ENCODE results near the gene QSOX2.

The QSOX2 gene

DNA sequence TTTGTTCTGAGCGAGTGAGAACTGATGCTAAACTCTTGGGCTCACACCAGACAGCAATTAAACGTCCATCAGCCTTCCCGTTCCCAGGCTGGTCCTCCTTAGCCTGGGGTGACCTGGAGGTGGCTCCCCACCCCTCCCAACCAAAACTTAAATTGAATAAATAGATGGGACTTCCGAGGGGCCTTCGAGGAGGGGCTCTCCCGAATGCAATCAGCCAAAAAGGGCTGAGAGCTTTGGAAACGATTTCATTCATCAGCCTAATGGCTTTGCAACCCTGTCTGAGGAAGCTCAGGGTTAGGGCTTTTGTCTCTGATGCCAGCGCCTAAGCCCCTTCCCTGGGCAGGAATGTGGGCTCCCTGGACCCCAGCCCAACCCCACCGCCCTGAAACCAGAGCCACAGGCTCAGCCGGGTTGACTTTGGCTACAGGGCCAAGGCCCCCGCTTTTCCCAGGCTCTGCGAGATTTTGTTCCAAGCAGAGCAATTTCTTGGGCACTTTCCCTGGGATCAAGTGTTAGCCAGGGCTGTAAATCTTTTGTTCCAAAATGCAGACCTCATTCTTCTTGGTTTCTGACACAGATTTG lies 69.9 kb downstream of the QSOX2 start:
- peak in 4 of 42 donors; percentile 8 to 34 (median 14) for DNase-seq
- intact Hi-C loops (cut with DNase I), result loop anchor here (10.0 kb wide), 1 partner anchor 109 kb away; no protein-coding TSS in a partner anchor

DNA sequence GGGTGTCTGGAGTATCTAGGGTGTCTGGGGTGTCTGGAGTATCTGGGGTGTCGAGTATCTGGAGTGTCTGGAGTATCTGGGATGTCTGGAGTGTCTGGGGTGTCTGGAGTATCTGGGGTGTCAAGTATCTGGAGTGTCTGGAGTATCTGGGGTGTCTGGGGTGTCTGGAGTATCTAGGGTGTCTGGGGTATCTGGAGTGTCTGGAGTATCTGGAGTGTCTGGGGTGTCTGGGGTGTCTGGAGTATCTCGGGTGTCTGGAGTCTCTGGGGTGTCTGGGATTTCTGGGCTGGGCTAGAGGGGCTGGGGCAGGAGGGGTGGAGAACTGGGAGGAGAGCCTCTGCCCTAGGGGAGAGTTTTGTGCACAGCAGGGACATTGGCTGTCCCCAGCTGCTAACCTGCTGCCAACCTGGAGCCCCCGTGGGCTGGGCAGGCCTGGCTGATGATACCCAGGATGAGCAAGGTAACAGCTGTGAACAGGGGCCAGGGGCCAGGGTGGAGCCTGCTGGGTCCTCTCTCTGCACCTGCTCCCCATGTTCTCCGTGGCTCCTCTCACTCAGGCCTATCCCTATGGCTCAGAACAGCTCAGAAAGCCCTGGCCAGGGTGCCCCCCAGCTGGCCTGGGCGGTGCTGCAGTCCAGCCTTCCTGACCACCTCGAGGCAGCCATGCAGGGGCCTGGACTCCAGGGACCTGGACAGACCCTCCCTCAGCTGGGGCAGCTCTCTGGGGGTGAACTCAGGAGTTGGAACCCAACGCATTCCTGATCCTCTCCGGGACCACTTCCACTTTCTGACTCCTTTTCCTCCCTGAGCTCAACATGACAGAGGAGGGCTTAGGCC lies 70.6 kb downstream of the QSOX2 start:
- intact Hi-C loops (cut with DNase I), result loop anchor here (10.0 kb wide), 1 partner anchor 110 kb away; no protein-coding TSS in a partner anchor
- no peak for DNase-seq

DNA sequence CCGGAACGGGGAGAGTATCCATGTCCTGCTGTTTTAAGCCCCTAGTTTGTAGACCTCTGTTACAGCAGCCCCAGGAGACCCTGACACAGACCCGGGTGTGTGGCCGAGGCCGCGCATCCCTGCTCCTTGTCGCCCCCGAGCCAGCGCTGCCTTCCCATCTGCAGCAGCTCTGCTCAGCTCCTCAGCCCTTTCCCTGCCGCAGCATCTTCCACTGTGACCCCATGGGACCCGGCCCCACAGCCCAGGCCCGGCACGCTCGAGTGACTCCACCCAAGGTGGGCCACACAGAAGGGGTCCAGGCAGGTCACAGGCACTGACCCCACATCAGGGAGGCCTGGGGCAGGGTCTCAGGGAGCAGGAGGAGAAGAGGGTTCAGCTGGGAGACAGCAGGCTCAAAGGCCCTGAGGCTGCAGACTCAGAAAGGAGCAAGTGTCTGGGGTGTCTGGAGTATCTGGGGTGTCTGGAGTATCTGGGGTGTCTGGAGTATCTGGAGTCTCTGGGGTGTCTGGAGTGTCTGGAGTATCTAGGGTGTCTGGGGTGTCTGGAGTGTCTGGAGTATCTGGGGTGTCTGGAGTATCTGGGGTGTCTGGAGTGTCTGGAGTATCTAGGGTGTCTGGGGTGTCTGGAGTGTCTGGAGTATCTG lies 71.8 kb downstream of the QSOX2 start:
- no peak for DNase-seq
- intact Hi-C loops (cut with DNase I), result loop anchor here (10.0 kb wide), 1 partner anchor 111 kb away; no protein-coding TSS in a partner anchor

DNA sequence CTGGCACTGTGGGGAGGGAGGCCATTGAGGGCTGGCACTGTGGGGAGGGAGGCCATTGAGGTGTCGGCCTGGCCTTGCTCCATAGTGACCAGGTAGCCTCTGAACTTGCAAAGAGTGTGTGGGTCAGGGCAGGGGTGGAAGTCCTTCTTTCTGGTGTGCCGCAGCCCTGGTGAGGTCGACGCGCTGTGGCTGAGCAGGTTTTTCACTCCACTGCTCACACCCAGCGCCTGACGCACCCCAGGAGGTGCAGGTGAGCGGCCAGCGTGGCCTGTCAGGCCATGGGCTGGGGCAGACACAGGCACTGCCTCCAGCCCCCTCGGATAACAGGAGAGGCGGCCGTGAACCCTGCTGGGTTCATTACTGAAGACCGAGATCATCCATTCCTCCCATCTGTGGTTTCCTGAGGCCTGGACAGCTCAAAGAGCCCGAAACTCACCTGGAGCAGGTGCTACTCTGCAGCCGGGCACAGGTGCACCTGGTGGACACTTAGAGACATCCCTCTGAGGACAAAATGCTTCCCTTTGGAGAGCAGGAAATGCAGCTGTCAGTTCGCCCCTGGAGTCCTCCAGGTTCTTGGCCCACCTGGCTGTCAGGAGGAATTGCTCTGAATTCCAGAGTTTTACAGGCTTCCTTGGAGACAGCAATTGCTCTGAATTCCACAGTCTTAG lies 73.1 kb downstream of the QSOX2 start:
- no peak for DNase-seq
- intact Hi-C loops (cut with DNase I), result loop anchor here (10.0 kb wide), 1 partner anchor 112 kb away; no protein-coding TSS in a partner anchor

DNA sequence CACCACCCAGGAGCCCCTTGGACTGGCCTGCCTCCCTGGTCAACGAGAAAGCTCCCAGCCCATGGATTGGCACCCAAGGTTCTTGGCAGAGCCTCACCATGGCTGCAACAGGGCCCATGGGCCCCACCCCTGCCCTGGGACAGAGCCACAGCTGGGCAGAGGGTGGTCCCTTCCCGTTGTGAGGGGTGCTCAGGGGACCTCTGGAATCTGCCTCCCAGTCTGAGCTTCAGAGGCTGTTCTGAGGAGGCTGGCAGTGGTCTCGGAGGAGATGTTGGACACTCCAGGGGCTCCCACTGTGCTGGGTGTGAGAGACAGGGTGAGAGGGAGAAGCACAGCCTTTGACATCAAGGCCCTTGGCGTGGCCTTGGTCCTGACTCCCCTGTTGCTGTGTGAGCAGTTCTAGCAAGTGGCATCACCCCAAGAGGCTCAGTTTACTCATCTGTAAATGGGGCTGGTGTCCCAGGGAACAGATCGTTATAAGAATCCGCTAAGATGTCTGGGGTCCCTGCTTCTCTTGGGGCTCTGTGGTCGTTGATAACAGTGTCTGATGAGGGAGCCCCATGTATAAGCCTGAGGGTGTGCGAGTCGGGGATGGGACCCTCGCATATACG lies 73.7 kb downstream of the QSOX2 start:
- DNase-seq, result no peak
- intact Hi-C loops (cut with DNase I), result loop anchor here (10.0 kb wide), 1 partner anchor 113 kb away; no protein-coding TSS in a partner anchor

DNA sequence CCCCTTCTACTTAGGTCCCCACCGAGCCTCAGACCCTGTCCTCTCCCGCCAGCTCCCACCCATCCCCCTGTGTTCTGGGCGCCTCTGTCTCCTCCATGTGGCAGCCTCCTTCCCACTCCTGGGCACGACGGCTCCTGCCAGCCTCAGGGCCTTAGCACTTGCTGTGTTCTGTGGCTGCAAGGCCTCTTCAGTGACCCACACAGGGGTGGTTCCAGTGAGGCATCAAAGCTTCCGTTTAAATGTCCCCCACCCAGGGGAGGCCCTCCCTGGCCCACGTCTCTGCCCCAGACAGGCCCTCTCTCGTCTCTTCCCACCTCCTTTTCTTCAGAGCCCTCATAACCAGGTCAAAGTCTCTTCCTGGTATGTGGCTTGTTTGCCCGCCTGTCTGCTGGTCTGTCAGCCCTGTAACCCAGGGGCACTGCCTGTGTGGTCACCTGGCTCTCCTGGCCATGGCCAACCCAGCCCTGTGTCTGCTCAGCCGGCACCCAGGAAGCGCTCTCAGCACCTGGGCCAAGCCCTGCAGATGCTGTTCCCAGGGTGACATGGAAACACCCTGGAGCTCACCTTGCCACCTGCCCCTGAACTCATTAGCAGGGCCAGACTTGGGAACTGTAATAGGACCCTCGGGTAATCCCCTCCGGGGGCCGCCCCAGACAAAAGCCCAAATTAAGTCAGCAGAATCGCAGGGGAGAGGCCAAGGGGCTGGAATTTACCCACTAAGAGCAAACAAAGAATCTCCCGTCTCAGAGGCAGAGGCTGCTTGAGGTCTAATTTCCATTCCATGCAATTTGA lies 74.4 kb downstream of the QSOX2 start:
- intact Hi-C loops (cut with DNase I), result loop anchor here (10.0 kb wide), 1 partner anchor 114 kb away; no protein-coding TSS in a partner anchor
- no peak for DNase-seq

DNA sequence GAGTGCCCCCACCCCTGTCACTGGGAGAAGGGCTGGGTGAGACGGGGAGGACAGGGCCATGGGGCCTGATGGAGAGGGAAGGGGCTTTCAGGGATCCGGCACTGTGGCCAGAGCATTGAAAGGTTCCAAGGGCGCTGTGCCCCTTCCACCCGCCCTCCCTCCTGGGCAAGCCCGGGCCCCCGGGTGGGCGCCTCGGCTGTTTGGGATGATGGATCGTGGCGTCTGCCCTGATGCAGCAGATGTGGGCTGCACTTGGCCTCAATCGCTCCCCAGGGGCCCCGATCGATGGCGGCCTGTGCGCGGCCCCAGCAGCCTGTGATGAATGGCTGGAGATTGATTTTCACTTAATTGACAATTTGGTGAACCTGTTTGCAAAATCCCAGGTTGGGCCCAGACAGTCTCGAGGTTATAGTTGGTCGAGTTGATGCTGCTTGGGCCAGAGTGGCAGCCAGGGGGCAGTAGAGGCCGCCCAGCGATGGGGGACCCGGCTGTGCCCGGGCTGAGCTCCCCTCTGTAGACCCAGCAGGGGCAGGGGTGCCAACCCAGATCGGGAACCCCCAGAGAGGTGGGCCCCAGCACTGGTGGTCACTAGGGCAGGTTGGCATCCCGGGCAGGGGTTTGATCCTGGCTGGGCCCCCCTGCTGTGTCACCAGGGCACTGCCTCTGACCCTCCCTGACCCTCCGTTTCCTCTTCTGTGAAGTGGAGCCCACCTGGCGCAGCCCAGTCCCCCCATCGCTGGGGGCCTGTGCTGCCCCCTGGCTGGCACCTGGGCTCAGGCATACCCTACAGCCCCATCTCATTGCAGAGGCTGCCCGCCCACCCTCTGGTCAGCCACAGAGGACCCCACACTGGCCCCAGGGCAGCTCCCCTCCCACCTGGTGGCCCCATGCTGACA lies 75.4 kb downstream of the QSOX2 start:
- DNase-seq, result peak in 38 of 42 donors; percentile 9 to 73 (median 48)
- intact Hi-C loops (cut with DNase I), result loop anchor here (10.0 kb wide), 1 partner anchor 115 kb away; no protein-coding TSS in a partner anchor

DNA sequence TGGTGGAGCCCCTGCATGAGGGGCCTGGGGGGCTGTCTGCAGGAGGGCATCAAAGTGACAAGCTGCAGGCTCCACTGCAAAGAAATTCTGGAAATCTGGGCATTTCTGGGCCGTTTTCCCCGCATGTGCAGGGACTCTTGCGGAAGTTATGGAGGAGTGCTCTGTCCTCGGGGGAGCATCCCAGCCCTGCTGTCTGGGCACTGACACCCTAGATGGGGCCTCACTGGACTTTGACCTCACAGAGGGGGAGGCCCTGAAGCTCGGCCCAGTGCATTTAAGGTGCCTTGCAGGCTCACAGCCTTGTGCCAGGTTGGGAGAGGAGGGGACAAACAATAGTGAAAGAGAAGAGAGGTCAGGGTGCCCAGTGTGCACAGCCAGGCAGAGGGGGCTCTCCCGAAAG lies 76.1 kb downstream of the QSOX2 start:
- intact Hi-C loops (cut with DNase I), result no loop called here
- no peak for DNase-seq

DNA sequence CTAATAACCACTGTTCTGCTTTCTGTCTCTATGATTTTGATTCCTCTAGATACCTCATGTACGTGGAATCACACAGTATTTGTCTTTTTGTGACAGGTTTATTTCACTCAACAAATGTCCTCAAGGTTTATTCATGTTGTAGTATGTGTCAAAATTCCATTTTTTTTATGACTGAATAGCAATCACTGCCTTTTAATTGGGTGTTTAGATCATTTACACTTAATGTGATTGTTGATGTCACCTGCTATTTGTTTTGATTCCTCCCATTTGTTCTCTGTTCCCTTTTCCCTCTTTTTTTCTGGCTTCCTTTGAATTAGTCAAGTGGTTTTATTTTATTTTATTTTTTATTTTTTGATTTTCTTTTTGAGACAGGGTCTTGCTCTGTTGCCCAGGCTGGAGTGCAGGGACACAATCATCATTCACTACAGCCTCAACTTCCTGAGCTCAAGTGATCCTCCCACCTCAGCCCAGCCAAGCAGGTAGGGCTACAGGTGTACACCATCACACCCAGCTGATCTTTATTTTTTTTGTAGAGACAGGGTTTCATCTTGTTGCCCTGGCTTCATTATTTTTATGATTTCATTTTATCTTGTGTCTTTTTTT lies 82.3 kb downstream of the QSOX2 start:
- intact Hi-C loops (cut with DNase I), result no loop called here
- no peak for DNase-seq

DNA sequence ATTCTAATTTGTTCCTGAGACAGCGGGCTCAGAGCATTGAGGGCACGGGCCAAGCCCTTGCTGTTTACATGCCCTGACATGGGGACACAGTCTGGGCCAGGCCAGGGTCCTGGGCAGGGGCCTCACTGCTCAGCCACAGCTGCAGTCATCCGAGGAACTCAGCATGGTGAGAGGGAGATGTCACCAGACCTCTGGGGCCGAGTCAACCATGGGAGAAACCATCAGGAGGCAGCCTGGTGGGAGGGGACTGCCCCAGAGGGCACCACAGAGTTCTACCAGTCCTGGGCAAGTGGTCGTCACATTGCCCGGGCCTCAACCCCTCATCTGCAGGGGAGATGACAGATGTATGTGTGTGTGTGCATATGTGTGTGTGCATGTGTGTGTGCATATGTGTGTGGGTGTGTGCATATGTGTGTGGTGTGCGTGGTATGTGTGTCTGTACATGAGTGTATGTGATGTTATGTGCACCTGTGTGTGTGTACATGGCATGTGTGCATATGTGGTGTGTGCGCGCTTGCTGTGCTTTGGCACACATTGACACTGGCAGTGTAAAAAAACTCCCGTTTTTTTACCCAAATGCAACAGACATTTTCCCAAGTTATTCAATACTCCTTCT lies 84.5 kb downstream of the QSOX2 start:
- intact Hi-C loops (cut with DNase I), result no loop called here

DNA sequence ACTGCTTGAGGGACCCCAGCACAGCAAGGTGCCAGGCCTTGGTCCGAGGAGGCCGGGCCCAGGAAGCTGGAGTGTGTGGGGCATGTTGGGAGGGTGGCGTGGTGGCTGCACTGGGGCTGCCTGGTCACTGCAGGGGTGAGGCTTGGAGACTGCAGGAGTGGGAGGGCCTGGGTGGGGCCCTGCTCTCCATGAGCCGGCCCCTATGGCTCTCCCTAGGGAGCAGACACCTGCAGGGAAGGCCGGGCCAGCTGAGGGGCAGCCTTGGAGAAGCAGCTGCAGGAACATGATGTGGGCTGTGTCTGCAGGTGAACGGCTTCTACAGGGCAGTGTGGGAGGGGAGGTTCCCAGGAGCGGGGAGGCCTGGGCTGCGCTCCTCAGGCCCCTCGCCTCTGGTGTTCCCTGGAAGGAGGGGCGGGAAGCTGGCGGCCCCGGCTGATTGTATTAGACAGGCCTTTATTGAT lies 85.2 kb downstream of the QSOX2 start:
- intact Hi-C loops (cut with DNase I), result no loop called here
- no peak for DNase-seq

More for the DNA sequence above, 84.5 kb downstream of the QSOX2 start:
- DNase-seq, result no peak

DNA sequence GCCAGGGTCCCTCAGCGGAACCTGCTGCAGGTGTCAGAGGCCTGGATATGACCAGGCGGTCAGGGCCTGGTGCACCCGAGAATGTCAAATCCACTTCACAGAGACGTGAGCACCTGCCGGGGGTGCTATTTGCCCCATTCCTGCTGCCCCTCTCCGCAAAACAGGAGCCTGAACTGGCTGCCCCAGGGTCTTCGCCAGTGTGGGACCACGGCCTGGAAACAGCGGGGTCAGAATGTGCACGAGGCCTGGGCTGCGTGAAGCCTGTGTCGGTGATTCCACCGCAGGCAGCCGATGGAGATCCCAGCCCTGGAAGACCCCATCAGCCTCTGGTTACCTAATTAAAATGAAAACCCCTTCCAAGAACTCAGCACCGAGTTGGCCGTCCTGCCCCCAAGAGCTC lies 85.8 kb downstream of the QSOX2 start:
- intact Hi-C loops (cut with DNase I), result no loop called here
- DNase-seq, result no peak

DNA sequence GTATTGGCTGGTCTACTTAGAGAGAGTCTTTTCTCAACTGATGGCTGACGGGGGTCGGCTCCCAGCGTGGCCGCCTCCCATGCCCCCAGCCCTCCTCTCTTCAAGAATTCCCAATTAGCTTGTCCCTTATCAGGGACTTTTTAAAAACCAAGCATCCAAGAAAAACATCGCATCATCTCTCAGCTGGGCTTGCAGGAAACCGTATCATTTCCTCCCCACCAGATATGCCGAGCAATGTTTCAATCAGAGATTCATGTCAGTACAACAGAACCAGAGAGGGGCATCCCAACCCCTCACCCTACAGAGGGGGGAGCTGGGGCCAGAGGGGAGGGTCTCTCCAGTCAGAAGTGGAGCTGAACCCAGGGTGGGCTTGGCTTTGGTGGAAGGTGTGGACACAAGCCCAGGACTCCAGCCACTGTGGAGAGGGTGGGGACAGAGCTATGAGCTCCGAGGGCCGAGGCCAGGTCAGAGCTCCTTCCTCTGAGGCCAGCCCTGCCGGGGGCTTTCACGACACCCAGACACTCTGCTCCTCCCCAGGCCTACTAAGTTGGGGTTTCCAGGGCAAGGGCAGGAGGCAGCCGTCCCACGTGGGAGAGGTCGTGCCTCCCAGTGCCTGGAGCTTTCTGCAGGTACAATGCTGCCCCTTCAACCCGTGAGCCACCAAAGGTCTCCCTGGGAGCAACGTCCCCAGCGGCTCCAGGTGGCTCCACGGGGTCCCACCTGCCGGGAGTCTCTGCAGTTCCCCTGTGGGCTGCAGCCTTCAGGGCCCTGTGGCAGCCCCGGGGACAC lies 87.9 kb downstream of the QSOX2 start:
- intact Hi-C loops (cut with DNase I), result no loop called here

More for the DNA sequence above, 87.9 kb downstream of the QSOX2 start:
- no peak for DNase-seq
